Measurements from ENCODE around the gene SLC35F3.

The SLC35F3 gene

DNA sequence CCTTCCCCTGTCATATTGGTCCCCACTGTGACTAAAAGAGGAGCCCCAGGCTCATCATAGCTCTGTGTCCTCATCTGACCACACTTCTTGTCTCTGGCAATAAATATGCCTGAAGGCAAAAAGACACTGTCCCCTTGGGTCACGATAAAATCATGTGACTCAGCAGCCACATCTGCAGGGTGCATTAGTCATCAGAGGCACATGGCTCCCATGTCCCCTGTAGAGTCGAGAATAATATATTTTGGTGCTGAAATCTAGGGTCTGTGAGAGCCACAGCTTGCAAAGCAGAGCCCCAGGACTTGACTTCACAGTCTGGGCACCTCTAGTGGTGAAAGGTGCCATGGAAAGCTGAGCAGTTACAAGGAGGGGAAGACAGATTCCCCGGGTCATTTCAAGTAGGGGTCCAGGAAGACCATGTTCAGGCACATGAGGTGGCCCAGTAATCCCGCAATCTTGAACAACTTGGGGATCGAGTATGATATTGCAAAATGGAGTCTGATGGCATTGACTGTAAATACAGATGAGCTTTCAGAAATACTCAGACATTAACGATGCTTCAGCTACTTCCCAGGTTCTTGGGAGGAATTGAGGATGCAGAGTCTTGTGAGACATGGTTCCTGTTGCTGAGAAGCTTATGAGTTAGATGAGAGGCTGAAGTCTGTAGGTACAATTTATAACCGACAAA is 68.6 kb downstream of the SLC35F3 start:
- no peak for DNase-seq (ENCODE audit: low read depth)

DNA sequence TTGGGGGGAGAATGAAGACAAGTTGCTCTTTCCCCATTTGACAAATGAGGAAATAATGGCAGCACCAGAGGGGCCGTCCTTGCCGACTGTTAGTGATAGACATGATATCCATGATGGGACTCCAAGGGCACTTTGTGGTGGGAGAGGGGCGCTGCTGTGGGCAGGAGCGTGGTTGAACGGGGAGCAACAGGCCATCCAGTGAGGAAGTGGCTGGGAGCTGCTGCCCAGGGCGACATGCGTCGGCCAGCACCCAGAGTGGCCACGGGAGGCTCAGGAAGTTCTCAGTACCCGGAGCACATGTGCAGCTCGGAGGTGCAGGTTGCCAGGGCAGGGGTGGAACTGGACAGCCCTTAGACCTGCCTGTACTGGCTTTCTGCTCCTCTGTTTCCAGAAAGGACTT is 71.0 kb downstream of the SLC35F3 start:
- DNase-seq (ENCODE audit: low read depth), result no peak

DNA sequence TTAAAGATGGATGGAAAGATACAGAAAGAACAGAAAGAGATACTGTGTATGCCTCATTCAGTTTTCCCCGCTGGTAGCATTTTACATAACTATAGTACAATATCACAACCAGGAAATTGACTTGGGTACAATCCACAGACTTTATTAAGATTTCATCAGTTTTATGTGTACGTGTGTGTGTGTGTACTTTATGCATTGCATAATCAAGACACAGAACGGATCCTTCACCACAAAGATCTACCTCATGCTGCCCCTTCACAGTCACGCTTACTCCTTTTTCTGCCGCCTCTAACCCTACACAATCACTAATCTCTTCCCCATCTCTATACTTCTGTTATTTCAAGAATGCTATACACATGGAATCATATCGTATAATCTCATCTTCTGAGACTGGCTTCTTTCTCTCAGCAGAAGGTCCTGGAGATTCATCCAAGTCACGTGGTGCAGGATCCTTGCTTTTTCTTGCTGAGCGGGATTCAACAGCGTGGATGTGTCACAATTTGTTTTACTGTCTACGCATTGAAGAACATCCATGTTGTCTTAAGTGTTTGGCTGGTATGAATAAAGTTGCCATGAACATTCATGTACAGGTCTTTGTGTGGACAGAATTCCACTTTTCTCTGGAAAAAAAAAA is 76.7 kb downstream of the SLC35F3 start:
- no peak for DNase-seq (ENCODE audit: low read depth)

DNA sequence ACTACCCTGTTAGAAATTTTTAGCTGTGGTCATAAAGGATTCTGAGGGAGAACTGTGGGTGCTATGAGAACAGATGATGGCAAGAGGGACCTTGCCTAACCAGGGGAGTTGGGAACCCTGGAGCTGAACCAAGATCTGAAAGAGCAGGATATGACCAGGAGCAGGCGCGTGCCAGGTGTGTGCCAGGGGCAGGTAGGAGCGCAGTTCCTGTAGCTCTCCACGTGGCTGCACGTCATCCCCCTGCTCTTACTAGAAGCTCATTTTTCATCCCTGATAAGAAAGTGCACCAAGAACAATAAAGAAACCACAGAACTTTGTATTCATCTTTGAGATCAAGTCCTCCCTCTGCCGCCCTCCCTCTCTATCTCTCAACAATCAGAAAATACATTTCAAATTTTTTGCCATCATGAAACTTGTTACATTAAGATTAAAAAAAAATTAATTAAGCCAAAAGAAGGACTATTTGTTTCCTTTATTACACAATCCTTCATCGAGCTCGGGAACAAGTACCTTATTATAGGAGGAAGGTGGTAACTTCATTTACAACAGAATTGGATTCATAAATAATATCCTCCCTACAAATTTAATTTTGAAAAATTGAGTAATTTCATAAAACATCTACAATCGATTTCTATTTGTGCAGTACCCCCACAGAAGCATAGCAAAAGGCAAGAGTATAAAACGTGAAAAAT is 78.5 kb downstream of the SLC35F3 start:
- no peak for DNase-seq (ENCODE audit: low read depth)

DNA sequence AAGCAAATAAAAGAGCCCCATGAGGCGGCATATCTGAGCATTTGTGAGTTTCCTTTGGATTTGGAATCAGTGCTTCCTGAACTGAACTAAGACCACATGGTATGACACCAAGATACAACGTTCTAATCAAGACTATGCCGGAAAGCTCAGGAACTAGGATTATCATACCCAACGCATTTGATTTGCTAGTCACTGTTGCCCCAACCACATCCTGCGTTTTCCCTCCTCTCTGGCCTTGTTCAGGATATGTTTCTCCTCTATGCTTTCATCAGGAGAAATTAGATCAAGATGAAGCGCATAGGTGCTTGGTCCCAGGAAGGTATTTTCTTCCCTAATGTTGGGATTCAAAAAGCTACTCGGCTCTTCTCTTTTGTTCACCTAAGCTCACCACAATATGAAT is 79.3 kb downstream of the SLC35F3 start:
- DNase-seq (ENCODE audit: low read depth), result no peak

DNA sequence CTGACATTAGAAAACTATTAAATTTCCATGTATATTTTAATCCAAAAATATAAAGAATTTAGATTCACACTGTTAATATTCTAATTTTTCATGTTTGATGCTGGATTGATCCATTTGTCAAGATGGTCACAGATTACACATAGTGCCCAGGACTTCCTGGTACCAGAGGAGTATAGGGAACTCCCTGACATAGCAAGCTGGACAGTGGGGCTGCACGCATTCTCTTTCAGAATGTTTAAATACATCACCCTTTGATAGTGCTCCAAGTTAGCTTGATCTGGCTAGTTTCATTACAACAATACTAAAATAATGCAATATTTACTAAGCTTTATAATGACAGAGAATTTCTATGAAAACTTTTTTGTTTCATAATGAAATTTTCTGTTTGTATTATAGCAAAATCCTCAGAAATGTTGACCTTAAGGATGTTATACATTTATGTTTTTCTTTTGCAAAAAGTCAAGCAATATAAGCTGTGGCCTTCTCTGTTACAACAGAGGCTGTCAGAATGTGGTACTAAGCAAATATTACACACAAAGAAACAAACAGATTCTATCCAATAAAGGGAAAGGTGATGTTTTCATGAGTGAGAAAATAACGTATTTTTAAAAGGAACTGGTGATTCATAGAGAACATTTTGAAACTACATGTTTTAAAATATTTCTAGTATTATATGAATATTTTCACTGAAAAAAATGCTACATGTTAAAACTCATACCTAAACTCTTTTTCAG is 84.7 kb downstream of the SLC35F3 start:
- no peak for DNase-seq (ENCODE audit: low read depth)

DNA sequence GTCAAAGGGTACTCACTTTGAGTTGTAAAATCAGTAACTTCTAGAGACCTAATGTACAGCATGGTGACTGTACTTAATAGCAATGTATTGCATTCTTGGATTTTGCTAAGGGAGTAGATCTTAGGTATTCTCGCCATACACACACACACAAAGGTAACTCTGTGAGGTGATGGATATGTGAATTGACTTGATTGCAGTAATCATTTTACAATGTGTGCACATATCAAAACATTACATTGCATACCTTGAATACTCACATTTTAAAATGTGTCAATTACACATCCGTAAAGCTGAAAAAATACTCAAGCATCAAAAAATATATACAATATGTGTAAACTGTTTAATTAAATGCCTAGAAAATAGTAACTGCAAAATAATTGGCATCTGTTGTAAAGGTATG is 86.0 kb downstream of the SLC35F3 start:
- DNase-seq (ENCODE audit: low read depth), result no peak

DNA sequence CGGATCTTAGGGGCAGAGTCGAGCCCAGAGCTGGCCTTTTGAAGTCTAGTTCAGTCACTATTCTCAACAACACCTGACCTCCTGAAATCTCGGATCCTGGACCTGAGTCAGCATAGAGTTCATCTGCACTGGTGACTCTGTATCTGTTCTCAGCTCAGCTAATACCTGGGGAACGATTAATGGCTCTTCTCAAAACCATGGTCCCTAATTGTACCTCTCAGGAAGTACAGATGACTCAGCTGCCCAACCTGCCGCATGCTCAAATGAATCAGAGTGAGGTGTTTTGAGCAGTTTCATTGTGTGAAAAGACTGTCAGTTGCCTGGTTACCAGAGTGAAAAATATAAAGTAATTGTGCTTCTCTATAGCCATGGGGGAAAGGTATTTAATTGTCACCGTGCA is 89.2 kb downstream of the SLC35F3 start:
- no peak for DNase-seq (ENCODE audit: low read depth)

DNA sequence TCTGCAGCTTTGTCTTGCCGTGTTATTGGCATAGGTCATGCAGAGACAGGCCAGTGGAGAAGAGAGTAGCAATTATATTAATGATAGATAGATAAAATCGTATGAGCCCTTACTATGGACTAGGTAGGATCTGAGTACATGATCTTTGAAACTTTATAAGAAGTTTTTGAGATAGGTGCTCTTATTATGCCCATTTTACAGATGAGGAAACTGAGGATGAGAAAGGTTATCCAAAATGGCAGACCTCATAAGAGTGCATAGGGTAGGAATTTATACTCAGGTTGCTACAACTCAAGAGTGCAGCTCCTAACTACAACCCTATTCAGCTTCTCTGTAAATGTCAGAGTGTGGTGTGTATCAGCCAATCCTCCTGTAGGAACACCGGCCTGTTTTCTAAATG is 89.6 kb downstream of the SLC35F3 start:
- DNase-seq (ENCODE audit: low read depth), result no peak

DNA sequence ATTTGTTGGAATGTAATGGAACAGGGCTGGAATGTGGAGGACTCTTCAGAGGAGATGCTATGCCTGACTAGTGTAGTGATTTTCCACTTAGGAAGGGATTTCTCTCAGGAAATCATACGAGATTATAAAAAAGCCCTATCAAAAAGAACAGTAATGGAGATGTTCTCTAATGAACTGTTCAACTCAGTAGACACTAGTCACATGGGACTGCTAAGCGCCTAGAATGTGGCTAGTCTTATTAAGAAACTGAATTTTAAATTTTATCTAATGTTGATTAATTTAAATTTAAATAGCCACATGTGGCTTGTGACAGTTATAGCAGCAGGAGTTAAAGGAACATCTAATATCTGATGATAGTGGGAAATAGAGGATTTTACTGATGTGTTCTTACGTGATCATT is 94.0 kb downstream of the SLC35F3 start:
- DNase-seq (ENCODE audit: low read depth), result no peak

DNA sequence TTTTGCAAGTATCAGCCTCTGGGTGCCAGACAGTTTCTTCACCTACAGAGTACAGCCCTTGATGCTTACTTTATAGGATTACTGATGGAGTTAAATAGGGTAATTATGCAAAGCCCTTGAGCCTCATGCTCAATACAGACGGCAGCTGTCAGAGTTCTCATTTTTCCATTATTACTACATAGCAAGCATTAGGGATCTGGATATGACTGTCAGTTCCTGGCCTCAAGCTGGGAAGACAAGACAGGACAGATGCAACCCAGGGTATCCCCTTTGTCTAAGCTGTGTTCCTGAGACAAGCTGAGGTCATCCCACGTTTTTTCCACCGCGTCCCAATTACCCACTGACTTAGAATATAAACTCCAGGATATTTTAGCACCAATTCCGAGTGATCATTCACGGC is 94.4 kb downstream of the SLC35F3 start:
- DNase-seq (ENCODE audit: low read depth), result no peak

DNA sequence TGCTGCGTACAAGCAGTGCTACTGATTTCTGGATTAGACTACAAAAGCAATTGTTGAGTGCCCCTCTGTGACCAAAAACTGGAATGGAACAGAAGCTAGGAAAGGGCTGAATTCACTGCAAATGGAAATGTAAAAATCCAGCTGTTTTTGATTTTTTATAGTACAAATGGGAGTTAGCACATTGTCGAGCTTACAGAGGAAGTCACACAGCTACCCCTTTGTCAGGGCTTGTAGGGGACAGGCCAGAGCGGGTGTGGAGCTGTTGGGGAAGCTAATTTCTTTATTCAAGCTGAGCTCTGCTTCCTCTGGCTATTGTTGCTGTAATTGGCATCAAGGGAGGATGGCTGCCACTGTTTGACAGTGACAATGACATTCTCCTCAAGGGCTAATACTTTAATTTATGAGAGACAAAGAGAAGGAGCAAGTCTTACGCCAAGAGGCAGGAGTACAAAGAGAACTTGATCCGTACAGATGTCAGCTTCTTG is 96.1 kb downstream of the SLC35F3 start:
- DNase-seq (ENCODE audit: low read depth), result no peak

DNA sequence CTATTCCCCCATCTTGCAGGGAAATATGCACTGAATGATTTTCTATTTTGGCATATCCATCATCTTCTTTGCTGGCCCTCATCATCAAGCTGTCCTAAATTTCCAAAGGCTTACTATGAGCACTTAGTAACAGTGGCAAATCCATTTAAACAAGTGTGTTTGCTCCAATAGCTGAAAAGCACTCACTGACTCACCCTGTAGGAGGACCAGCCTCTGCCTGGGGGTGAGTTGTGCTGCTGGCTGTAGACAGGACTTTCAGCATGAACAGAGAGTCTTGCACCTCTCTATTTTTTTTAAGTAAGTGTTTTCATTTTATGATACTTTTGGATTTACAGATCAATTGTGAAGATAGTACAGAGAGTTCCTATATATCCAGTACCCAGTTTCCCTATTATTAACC is 97.3 kb downstream of the SLC35F3 start:
- no peak for DNase-seq (ENCODE audit: low read depth)

DNA sequence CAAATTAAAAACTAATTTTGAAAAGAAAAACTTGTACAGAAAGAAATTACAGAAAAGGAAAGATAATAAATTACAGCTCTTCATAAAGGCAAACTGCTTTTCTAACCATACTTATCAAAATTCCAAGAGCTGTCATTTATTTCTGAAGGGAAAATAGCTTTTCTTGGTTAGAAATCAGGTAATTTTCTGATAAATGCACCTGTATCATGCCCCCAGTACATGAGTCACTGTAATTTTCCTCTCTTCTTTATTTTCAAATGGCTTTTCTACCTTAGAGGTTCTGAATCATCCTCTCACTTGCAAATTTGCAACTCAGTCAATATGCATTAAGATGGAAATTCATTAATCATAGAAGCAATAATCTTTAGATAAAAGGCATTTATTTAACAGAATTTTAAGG is 100.1 kb downstream of the SLC35F3 start:
- no peak for DNase-seq (ENCODE audit: low read depth)

DNA sequence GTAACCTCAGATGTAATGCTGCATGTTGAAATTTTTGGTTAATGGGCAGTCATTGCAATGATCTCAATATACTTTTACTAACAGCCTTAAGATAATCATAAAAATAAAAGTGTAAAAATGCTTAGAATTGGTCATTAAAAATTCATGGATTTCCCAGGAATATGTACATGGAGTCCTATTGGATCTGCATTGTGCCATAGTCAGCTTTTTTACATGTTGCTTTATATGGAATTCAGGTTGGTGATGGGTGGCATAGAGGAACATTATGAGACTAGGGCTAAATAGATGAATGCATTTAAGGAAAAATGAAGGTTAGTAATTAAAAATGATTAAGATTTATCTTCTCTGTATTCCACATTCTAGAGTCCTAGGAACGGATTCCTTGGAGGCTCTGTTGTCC is 103.2 kb downstream of the SLC35F3 start:
- no peak for DNase-seq (ENCODE audit: low read depth)

DNA sequence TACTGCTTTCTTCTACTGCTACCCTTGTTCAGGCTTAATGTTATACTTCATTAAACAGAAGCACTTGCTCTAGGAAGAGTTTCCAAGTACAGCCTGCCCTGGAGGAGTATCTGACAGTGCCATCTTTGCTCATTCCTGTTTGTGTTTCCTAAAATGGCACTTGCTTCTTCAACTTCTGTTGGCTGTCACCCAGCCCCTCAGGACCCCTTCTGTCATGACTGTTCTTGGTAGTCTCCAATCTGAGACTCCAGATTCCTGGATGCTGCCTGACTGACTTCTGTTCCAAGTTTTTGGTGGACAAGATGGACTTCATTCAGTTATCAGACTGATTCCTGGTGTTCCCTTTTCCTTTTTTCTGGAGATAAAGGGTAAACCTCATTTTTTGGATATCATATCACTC is 104.1 kb downstream of the SLC35F3 start:
- no peak for DNase-seq (ENCODE audit: low read depth)

DNA sequence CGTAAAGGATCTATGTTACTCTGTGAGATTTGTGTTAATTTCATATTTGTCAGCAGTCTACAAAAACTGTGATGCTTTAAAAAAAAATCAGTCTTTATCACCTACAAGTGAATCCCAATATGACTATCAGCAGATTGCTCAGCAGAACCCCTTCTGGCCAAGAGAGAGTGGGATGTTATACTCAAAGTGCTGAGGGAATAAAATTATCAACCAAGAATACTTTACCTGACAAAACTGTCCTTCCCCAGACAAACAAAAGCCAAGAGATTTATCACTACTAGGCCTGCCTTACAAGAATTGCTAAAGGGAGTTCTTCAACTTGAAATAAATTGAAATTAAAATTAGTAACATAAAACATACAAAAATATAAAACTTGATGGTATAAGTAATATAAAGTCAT is 105.2 kb downstream of the SLC35F3 start:
- DNase-seq (ENCODE audit: low read depth), result no peak

DNA sequence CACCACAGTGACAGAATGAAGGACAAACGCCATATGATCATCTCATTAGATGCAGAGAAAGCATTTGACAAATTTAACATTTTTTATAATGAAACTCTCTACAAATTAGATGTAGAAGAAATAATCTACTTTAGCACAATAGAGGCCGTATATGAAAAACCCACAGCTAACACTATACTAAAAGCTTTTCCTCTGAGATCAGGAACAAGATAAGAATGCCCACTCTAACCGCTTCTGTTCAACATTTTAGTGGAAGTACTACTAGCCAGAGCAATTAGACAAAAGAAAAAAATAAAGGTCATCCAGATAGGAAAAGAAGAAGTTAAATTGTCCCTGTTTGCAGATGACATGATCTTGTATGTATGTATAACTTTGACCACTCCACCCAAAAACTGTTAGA is 109.7 kb downstream of the SLC35F3 start:
- no peak for DNase-seq (ENCODE audit: low read depth)

DNA sequence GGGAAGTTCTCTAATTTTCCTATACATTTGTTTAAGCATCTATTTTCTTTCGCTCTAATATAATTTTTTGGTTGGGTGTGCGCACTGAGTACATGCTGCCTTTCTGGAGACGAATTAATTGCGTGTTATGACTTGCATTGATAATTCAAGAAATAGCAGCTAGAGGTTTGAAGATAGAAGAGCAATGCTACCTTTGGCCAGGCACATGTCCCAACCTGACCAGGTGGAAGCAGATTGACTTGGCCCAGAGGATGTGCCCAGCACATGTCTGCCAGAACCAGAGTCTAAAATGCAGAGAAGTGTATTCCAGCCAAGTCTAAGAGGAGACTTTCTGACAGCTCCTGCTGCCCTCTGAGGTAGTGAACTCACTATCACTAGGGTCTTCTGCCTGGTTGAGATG is 114.3 kb downstream of the SLC35F3 start:
- DNase-seq (ENCODE audit: low read depth), result no peak

DNA sequence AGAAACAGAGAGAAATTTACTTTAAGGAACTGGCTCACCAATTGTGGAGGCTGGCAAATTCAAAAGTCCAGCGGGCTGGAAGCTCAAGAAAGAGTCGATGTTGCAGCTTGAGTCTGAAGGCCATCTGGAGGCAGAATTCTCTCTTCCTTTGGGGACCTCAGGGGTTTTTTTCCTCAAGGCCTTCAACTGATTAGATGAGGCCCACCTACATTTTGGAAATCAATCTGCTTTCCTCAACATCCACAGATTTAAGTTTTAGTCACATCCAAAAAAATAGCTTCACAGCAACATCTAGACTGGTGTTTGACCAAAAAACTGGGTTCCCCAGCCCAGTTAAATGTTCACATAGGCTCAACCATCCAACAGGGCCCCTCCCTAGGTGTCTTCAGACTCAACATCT is 114.9 kb downstream of the SLC35F3 start:
- no peak for DNase-seq (ENCODE audit: low read depth)

DNA sequence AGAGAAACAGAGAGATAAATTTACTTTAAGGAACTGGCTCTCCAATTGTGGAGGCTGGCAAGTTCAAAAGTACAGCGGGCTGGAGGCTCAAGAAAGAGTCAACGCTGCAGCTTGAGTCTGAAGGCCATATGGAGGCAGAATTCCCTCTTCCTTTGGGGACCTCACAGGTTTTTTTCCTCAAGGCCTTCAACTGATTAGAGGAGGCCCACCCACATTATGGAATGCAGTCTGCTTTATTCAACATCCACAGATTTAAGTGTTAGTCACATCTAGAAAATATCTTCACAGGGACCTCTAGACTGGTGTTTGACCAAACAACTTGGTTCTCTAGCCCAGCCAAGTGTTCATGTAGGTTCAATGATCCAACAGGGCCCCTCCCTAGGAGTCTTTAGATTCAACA is 117.8 kb downstream of the SLC35F3 start:
- no peak for DNase-seq (ENCODE audit: low read depth)

DNA sequence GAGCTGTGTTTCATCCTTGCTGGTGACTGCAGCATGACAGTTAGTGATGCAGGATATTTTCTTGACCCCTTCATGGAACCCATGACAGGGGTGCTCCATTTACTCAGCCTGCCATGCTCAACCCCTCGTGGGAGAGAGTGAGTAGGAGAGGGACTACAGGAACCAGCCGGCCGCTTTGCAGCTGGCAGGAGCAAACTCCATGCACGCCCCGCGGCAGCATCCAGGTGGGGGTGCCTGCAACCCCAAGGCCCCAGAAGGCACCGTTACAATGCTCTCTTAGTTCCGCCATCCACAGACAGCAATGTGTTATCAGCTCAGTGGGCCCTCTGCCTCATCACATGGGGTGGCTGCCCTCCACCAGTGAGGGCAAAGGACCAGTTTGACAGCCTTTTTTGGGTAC is 135.1 kb downstream of the SLC35F3 start:
- no peak for DNase-seq (ENCODE audit: low read depth)
